HG02970 (cell line): Measurements from ENCODE around the gene CPXM1.

Experiments used
- ATAC-seq: cut with Tn5 transposase; IDR thresholded peaks from one replicate; pipeline ENCODE4 v1.9.1; 2021; ENCODE audit warnings: mild to moderate bottlenecking, moderate library complexity, moderate number of reproducible peaks; ENCODE audit not compliant: unreplicated experiment, low FRiP score

Gene CPXM1

DNA sequence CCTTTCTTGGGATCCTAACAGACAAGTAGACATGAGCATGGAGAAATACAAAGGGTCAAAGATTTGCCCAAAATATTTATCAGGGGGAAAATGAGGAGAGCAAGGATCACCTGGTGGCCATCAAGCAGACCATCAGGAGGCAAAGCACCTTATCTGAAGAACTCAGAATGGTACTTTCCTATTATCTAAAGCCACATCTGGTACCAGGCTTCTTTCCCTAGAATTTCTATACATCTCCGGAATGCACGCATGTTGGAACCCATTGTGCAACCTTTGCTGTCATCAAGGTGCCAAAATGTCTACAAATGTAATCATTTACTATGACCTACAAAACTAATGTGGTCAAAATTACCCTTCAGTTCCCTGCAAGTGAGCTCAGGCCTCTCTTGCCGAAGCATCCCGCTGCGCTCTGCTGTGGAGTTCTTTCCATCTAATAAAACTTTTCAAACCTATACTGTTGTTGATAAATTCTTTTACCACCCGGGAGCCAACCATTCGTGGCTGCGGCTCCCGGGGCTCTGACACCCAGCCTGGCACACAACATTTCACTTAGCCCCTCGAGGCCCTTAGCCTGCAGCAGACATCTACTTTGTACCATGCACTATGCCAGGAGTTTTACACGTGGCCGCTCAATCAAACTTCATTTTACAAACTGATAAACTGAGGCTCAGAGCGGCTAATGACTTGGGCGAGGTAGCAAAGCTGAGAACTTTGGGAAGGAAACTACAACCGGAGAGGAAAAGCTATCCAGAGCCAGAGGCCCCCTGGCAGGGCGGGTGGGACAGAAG, 3.8 kb upstream of the CPXM1 start:
- no peak for ATAC-seq

DNA sequence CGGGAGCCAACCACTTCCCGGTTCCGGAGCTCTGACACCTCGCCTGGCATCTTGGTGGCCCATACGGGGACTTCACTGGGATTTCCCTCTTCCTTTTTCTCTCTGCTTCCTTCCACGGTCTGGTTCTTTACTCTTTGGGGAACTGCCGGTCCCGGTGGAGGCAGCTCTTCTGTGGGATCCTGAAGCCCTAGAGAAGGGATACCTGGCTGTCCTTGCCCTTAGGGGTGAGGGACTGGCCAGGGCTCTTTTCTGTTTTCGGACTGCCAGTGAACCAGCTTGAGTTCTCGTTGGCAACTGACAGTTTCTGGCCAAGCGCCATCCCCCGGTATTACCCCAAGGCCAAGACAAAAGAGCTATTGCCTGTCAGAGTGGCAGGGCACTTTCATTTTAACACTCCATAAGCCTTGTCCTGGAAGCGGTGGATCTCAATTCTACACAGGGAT, 880 bp upstream of the CPXM1 start:
- no peak for ATAC-seq

DNA sequence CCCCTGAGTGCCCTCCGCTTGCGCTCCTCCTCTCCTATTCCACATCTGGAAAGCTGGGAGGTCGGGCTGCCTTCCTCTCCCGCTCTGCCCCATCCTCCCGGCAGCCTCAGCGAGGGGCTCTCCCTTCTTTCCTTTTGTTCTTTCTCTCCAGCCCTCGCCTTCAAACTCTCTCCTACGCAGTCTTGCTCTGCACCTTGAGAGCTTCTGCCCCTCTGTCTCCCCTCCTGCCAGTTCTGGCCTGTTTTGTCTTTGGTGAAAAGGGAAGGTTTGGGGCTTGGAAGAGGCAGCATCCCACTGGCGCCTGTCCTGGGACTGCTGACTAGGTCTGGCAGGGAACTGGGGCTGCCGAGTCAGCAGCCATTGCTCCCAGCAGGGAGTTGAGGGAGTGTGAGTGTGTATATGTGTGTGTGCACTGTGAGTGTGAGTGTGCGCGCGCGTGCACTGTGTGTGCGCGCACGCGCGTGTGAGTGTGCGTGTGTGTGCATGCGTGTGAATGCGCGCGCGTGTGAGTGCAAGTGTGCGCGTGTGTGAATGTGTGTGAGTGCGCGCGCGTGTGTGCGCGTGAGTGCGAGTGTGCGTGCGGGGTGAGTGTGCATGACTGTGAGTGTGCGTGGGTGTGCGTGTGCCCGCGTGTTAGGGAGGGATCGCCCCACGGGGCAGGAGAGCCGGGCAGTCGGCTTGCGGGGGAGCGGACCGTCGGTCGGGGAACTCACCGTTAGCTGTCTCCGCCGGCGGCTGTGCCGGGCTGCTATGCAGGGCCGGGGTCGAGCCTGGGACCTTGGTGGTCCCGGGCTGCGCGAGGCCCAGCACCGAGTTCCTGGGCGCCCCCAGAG, 523 bp downstream of the CPXM1 start:
- ATAC-seq = no peak

DNA sequence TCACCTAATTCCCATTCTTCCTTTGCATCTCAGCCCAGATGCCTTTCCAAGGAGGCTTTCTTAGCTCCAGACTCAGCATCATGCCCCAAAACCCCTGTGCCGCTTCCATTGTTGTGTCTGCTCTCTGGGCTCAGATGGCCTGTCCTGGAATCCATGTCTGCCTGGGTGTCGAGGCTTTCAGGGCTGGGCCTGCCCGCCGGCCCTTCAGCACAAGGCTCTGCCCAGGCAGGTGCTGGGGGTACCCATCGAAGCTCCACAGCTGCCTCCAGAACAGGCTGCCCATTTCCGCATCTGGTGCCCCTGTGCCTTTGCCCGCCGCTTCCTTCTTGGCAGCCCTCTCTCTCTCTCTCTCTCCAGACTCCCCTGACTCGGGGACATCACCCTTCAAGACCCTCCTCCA, 1.2 kb downstream of the CPXM1 start:
- no peak for ATAC-seq

DNA sequence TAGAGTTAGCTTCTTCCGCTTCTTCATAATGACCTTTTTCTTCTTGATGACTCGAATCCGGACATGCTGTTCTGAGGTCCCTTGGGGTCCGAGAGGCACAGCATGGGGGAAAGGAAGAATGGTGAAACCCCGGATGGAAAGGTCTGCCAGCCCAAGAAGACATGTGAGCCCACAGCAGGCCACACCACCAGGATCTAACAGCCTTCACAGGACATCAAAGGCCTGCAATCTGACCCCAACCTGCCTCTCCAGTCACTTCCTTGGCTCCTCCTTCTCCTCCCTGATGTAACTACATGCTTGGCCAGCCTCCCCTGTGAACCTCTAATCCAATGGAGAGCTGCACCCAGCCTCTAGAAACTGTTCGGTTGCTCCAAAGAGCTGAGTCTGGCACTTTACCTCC, 1.6 kb downstream of the CPXM1 start:
- no peak for ATAC-seq

DNA sequence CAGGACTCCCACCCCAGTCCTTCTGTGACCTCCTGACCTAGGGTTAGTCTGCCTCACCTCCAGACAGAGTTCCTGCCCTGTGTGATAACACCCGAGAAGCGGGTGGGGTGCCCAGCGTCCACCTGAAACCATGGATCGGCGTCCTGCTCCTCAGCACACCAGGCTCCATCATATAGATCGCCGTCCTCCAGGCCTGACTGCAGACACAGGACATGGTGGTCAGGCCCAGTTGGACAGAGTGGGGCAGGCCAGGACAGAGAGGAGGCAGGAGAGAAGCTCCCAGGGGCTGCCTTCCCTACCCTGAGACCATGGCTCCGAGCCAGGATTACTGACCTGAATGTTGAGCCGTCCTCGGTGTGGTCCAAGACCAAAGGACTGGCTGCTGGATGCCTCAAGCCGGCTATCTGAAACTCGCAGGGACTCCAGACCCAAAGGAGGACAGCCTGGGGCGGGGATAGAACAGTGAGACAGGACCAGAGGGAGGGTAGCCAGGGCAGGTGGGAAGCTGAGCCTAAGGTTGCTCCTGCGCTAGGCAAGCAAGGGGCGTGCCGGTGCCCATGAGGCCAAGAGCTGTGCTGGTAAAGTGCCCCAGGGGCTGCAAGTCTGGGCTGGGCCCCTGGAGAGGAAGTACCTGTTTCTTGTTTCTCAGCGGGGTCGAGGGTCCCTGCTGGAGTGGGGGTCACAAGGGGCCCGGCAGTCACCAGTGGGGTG, 2.2 kb downstream of the CPXM1 start:
- no peak for ATAC-seq

DNA sequence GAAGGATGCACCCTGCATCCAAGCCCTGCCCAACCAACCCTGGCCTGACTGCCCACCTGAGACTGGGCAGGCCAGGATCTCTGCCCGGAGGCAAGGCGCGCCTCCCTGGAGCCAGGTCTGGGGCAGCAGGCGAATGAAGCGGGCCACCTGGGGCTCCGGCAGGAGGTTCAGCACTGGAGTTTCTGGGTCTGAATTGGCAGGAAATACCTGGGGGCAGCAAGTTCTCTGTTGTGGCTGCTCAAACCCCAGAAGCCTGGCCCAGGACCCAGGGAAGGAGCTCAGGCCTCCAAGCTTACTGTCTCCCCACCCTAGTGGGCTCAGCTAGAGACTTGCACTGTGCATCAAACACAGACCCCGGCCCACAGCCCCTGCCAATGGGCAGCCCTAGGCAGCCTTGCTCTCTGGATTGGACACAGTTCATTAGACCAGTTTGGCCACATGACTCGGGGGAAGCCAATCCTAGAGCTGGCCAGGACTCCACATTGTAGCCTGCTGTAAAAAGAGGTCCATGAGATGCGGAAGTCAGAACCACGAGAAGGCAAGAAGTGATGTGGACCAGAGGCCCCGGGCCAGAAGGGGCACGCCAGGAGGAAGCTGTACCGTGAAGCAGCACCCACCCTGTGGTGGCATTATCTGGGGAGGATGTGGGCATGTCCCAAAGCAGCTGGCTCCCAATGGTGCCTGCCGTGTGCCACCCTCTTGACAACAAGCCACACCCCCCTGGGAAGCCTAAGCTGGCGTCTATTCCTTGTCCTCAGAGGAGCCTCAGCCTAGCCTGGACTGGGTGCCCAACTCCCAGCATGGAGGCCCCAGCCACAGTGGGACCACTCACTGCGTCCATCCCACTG, 3.1 kb downstream of the CPXM1 start:
- ATAC-seq = no peak

DNA sequence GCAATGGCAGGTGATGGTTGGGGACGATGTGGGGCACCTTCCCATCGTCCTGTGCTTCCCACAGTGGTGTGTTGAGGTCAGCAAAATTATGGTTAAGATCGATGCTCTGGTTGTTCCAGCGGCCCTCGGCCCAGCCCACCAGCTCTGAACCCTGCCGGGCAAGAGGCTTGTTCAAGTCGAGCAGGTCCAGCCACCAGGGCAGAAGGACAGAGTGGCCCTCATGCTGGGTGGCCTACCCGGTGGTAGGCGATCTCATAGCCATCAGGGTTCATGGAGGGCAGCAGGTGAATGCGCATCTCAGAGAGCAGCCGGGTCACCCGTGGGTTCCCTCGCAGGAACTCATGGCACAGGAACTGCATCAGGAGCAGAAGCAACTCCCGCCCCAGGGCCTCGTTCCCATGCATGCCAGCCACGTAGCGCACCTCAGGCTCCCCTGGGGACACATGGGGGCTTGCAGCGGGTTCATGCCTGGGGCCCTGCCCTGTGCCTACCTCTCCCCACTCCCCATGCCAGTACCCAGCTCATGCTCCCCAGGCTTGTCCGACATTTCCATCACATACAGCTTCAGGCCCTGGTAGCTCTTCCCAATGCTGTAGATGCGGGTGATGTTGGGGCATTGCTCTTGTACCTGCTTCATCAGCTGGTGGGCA, 4.3 kb downstream of the CPXM1 start:
- ATAC-seq = no peak

DNA sequence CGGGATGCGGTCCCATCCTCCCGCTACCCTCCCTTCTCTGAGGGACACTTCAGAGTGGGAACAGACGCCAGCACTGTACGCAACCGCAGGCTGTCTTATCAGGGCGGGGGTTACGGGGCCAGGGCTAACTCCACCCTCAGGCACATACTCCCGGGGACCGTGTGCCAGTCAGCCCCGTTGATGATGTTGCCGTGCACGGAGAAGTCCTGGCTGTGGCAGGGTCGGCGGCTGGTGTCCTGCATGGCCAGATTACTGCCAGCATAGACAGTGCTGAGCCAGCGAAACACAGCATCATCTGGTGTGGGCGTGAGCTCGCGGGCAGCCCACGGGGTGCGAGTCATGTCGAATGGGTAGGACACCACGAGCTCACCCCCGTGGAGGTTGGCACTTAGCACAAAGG, 5.0 kb downstream of the CPXM1 start:
- no peak for ATAC-seq

DNA sequence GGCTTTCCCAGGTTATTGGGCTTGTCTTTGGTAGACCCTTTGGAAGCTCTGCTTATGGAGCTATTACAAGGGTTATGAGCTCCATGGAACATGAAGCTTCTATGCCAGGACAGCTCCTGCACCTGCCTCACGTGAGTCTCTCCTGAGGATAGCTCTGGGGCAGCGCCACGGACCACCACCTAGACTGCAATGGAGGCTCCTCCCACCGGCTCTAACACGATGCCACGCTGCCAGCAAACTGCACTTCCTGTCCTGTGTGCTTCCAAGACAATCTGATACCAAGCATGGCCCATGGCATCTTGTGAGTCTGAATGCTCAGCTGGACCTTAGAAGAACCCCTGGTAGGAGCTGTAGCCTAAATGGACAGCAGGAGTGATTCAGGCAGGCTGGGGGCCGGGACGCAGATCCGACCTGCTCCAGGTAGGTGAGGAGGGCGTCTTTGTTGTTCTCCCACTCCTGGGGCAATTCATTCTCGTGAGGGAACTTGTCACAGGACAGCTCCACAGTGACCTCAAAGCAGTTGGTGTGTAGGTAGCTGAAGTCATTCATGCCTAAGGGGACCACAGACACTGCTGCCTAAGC, 5.5 kb downstream of the CPXM1 start:
- ATAC-seq = no peak

DNA sequence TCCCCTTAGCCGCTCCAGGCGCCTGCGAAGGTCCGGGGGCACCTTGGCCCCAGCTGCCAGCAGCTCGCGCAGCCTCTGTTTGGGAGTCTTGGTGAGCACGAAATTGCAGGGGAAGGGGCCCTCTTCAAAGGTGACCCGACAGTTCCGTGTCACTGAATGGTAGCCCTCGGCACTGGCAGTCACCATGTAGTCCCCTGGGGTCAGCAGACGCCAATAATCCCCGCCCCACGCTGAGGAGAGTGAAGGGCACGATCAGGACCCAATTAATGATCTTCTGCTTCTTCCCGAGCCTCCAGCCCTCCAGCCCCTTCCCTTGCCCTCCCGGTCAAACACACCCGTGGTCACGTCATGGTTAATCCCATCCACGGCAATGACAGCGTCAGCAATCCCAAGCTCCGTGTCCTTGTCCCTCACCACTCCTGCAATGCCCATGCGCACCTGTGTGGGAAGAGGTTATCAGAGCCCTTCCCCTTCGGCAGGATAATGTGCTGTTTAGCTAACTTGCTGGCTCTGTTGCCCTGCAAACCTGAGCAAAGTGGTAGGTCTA, 6.2 kb downstream of the CPXM1 start:
- ATAC-seq = no peak

DNA sequence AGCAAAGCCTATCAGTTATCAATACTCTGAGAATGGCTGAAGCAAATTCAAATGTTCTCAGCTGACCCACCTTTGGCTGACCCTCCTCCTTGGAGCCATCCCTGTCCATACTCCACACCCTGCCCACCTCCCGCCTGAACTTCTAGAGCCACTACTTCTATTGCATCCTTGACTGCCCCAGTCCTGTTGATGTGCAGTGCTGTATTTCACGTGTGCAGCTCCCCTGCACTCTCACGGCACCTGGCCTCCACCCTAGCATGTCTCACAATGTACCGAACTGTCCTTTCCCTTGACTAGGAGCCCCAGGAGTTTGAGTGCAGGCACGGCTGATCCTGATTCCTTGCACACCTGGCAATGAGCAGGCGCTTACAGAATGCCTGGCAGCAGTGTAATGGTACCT, 7.0 kb downstream of the CPXM1 start:
- no peak for ATAC-seq

DNA sequence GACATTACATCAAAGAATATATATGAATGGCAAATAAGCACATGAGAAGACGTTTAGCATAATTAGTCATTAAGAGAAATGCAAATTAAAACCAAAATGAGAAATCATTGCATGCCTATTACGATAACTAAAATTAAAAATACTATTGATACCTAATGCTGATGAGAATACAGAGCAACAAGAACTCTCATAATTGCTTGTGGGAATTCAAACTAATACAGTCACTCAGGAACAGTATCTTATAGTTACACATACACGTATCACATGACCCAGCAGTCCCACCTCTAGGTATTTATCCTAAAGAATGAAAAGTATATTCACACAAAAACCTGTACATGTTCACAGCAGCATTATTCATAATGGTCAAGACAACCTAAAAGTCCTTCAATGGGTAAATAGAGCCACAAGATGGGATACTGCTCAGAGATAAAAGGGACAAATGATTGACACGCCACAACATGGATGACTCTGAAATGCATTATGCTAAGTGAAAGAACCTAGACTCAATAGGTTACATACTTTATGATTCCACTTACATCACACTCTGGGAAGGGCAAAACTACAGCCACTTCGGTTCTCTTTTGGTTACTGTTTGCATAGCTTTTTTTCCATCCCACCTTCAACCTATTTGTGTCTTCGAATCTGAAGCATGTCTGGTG, 16.4 kb downstream of the CPXM1 start:
- ATAC-seq = no peak

DNA sequence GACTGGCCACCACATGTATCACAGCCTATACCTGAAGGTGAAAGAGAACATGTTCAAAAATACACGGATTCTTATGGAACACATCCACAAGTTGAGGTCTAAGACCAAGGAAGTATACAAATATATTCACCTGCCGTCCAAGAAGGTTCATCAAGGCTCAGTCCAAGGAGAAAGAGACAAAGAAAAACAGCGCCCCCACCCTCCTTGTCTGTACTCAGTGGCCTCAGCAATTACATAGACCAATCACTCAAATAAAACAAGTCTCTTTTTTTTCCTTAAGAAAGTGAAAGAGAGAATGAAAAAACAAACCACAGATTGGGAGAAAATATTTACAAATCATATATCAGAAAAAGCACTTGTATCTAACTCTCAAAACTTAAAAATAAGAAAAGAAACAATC, 19.5 kb downstream of the CPXM1 start:
- ATAC-seq = no peak

DNA sequence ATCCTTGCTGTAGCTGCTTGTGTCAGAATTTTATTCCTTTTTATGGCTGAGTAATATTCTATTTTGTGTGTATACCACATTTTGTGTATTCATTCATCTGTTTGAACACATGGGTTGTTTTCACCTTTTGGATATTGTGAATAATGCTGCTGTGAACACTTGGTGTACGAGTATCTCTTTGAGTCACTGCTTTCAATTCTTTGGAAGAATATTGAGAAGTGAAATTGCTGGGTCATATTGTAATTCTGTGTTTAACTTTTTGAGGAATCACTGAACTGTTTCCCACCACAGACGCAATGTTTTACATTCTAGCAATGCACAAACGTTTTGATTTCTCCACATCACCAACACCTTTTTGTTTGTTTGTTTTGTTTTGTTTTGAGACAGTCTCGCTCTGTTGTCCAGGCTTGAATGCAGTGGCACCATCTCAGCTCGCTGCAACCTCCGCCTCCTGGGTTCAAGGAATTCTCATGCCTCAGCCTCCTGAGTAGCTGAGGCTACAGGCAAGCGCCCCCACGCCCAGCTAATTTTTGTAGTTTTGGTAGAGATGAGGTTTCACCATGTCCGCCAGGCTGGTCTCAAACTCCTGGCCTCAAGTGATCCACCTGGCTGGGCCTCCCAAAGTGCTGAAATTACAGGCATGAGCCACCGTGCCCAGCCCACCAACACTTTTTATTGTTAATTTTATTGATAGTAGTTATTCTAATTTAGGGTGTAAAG, 21.7 kb downstream of the CPXM1 start:
- ATAC-seq = no peak

DNA sequence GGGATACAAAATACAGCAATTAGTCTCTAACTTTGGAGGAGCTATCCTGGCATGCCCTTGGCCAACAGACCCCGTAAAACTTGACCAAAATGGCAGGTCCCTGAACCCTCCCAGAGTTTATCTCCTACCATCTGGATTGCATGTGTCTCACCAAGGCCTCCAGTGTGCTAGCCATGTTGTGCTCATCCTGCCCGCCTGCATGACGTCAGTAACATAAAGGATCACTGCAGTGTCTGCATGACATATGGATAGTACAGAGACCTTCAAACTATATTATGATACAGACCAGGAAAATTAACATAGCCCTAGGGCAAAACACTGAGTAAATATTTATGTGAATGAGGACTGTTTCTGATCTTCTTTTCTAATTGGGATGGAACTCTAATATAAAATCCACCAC, 25.3 kb downstream of the CPXM1 start:
- ATAC-seq = no peak

DNA sequence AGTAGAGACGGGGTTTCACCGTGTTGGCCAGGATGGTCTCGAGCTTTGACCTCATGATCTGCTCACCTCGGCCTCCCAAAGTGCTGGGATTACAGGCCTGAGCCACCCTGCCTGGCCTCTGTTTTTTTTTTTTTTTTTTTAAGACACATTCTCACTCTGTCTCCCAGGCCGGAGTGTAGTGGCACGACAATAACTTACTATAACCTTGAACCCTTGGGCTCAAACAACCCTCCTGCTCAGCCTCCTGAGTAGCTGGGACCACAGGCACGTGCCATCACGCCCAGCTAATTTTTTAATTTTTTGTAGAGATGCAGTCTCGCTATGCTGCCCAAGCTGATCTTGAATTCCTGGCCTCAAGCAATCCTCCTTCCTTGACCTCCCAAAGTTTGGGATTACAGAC, 26.6 kb downstream of the CPXM1 start:
- no peak for ATAC-seq

DNA sequence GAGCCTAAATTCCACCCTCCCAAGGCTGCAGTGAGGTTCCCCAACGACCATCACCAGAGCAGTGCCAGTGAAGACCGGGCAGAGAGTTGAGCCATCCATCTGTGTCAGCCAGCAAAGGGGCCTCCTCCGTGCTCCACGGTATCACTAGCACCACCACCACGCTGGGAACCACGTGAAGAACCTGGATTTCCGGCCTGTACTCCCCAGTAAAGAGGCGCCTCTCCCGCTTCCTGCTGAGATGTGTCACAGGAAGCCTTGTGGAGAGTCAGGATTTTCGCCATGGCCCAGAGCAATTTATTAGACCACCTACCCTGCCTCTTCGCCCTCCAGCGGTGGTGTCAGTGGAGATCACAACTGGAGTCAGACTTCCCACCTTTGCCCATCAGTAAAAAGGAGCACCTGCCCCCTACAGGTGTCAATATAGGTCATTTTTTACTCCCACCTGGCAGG, 28.8 kb downstream of the CPXM1 start:
- ATAC-seq = no peak
